ENCODE measurements around the gene CBX3.

The CBX3 gene

DNA sequence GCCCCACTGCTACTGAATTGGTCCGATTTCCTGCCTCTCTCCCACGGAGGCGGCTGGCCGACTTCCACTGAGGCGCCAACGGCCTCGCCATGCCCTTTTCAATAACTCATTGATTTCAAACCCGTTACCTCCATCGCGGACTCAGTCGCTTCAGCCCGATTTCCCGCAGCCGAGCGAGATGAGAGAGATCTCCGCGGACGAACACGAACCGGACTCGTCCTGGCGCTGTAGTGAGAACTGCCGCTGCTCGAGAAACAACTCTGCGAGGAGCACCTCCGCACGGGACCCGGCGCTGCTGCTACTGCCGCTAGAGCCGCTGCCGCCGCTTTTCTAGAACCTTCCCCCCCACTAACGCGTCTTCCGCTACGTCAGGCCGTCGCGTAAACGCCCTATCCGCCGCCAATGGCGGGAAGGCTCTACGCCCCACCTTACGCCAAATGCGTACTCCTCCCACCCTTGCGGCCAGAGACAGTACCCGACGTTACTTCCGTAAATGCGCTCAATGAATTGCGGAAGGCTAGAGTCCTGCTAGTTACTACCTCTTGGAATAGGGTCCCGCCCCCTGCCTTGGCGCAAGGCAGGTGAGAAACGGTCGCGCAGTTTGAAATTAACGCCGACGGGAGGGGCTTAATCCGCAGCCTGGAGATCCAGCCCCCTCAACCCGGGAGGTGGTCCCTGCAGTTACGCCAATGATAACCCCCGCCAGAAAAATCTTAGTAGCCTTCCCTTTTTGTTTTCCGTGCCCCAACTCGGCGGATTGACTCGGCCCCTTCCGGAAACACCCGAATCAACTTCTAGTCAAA lies 900 bp upstream of the CBX3 start, which contains the start of gene HNRNPA2B1:
Gene HNRNPA2B1, minus strand, starts transcription at position 303 of the 803 bp plus-strand sequence. Its CDS starts 169 bp downstream, at position 134.
- H3K4me3 ChIP-seq (ENCODE audit: low read depth, low read length) = peak within 1 kb of the TSS; percentile 100
- DNase-seq (ENCODE audit: low read depth) = peak; percentile 92
- no peak for TF ChIP-seq CTCF (IDR thresholded peaks at IDR 0.05; ENCODE audit: control insufficient read depth, extremely low read depth, insufficient read depth)

DNA sequence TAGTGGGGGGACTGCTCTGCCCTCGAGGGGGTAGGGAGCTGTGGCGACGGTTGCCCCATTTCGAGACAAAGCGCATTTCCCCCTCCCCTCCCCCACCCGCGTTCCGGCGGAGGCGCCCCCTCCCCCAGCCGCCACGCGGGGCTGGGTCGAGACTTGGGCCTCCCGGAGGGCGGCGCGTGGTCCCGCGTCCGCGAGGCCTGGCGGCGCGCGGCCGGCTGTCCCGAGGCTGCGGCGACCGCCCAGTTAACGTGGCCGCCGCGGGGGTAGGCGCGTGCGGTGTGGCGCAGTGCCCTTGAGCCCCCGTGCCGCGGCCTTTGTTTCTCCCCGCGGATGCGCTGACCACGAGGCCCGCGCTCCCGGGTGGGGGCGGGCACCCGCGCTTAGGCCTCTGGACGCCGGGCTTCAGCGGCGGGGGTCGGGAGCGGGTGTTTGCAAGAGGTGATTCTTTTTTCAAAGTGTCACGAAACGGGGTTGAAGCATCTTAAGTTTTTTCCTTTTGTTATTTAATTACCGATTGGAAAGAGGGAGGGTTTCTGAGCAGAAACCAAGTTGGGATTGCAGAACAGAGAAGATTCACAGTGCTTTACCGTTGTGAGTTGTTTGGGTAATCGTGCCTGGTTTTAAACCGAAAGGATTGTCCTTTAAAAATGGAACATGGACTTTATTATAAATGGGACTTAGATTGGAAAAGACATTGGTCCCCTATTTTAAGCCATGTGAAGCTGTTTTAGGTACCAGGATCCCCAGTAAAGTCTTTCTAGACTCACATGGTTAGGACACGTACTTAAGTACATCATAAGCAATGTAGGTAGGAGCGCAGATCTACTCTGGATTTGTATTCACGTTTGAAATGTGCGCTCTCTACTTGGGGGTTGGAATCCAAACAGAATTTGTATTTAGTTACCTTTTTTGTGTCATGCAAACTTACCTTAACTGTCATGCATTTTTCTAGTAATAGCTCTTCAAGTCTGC lies 760 bp downstream of the CBX3 start:
- no peak for TF ChIP-seq CTCF (IDR thresholded peaks at IDR 0.05; ENCODE audit: control insufficient read depth, extremely low read depth, insufficient read depth)
- DNase-seq (ENCODE audit: low read depth) = no peak
- peak overlapping the region; percentile 100 for H3K4me3 ChIP-seq (ENCODE audit: low read depth, low read length)

- TF ChIP-seq CTCF (IDR thresholded peaks at IDR 0.05; ENCODE audit: control insufficient read depth, extremely low read depth, insufficient read depth) = no peak
- peak overlapping the region; percentile 100 for H3K4me3 ChIP-seq (ENCODE audit: low read depth, low read length)
- no peak for DNase-seq (ENCODE audit: low read depth)
Observed at GRCh38 chr7:26203016-26203415, 1.5 kb downstream of the CBX3 start.

DNA sequence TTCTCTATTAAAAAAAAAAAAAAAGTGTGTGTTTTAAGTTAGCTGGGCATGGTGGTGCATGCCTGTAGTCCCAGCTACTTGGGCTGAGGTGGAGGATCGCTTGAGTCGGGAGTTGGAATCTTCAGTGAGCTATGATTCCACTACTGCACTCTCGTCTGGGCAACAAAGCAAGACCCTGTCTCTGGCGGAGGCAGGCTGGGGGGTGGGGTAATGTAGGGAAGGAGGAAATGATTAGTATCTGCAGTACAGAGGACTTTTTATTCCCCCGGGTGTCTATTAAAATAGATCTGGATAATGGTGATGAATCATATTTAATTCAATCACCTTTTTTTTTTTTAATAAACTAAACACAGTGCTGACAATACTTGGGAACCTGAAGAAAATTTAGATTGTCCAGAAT lies 6.5 kb downstream of the CBX3 start:
- TF ChIP-seq CTCF (IDR thresholded peaks at IDR 0.05; ENCODE audit: control insufficient read depth, extremely low read depth, insufficient read depth) = no peak
- no peak overlapping the region for H3K4me3 ChIP-seq (ENCODE audit: low read depth, low read length)
- DNase-seq (ENCODE audit: low read depth) = no peak

- no peak for TF ChIP-seq CTCF (IDR thresholded peaks at IDR 0.05; ENCODE audit: control insufficient read depth, extremely low read depth, insufficient read depth)
- no peak overlapping the region for H3K4me3 ChIP-seq (ENCODE audit: low read depth, low read length)
- no peak for DNase-seq (ENCODE audit: low read depth)
Observed at GRCh38 chr7:26212921-26213718, 11.6 kb downstream of the CBX3 start.

DNA sequence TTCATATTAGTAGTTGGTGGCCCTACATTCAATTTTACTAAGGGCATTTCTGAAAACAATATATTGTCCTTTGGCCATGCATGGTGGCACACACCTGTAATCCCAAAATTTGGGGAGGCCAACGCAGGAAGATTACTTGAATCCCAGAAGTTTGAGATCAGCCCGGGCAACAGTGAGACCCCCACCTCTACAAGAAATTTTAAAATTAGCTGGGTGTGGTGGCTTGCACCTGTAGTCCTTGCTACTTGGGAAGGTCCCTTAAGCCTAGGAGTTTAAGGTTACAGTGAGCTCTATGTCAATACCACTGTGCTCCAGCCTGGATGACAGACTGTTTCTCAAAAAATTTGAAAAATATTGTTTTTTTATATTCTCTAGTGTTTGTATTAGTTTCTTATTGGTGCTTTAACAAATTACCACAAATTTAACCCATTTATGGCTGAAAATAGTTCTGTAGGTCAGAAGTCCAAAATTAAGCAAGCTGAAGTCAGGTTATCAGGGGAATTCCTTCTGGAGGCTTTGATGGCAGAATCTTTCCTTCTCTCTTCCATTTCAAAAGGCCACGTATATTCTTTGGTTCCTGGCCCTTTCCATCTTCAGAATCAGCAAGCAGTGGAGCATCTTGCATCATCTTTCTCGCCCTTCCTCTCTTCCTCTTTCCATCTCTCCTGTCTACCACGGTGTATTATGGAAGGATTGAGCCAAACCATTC lies 12.4 kb downstream of the CBX3 start:
- DNase-seq (ENCODE audit: low read depth) = no peak
- no peak overlapping the region for H3K4me3 ChIP-seq (ENCODE audit: low read depth, low read length)
- no peak for TF ChIP-seq CTCF (IDR thresholded peaks at IDR 0.05; ENCODE audit: control insufficient read depth, extremely low read depth, insufficient read depth)

All from LNCaP clone FGC (cell line).